HG02852 (cell line): ENCODE results near the gene LGR6.
"Not testable (repeated sequence)": the region's sequence is repeated elsewhere in the genome, so short reads cannot be mapped to it uniquely, and the experiment has no call there.

ENCODE experiments used
- ATAC-seq: cut with Tn5 transposase; IDR thresholded peaks from one replicate; pipeline ENCODE4 v1.9.1; 2021; ENCODE audit warnings: mild to moderate bottlenecking, moderate library complexity; ENCODE audit not compliant: unreplicated experiment

LGR6 gene, protein sequence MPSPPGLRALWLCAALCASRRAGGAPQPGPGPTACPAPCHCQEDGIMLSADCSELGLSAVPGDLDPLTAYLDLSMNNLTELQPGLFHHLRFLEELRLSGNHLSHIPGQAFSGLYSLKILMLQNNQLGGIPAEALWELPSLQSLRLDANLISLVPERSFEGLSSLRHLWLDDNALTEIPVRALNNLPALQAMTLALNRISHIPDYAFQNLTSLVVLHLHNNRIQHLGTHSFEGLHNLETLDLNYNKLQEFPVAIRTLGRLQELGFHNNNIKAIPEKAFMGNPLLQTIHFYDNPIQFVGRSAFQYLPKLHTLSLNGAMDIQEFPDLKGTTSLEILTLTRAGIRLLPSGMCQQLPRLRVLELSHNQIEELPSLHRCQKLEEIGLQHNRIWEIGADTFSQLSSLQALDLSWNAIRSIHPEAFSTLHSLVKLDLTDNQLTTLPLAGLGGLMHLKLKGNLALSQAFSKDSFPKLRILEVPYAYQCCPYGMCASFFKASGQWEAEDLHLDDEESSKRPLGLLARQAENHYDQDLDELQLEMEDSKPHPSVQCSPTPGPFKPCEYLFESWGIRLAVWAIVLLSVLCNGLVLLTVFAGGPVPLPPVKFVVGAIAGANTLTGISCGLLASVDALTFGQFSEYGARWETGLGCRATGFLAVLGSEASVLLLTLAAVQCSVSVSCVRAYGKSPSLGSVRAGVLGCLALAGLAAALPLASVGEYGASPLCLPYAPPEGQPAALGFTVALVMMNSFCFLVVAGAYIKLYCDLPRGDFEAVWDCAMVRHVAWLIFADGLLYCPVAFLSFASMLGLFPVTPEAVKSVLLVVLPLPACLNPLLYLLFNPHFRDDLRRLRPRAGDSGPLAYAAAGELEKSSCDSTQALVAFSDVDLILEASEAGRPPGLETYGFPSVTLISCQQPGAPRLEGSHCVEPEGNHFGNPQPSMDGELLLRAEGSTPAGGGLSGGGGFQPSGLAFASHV

DNA sequence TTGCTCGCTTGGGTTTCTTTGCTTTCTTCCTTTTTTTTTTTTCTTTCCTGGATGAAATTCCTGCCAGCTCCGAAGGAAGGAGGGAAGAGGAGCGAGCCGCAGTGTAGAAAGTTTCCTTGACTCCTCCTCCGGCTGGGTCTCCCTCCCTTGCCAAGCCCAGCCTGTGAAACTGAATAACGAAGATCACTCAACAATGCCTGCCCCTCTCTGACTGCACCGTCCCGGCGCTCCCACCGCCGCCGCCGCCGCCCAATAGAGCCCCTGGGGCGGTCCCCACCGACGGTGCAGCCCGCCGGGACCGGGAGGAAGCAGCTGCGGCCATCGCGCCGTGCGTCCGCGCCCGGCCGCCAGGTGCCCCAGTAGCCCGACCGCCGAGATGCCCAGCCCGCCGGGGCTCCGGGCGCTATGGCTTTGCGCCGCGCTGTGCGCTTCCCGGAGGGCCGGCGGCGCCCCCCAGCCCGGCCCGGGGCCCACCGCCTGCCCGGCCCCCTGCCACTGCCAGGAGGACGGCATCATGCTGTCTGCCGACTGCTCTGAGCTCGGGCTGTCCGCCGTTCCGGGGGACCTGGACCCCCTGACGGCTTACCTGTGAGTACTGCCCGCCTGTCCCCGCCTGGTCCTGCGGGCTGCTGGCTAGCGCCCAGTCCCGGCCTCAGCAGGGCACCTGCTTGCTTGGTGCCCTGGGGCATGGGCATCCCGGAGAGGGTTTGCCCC, at the start of gene LGR6:
LGR6 (plus strand) TSS at position 186 of the 714 bp plus-strand sequence; CDS start at position 377, 191 bp downstream.
- no peak for ATAC-seq

DNA sequence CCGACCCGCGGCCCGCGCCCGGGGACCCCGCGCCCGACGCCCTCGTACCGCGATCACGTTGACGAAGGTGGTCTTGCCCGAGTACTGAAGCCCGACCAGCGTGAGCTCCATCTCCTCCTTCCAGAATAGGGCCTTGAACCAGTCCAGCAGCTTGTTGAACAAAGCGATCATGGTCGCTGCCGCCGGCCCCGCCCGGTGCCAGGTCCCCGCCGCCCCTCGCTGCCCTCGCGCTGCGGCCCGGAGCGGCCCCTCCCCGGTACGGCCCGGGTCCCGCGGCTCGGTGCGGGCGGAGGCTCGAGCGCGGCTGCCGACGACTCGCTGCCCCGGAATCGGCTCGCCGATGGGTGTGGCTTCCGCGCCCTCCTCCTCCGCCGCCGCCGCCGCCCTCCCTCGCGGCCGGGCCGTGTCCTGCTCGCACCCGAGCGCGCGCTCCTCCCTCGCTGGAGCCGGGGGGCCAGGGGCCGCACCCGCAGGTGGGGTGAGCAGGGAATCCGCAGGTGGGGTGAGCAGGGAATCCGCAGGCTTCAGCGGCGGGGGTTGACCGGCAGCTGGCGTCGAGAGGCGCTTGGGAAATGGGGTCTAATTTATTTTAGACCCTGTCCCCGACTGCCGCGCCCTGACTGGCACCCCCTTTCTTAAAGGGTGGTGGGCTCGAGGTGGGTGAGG, 49.1 kb upstream of the LGR6 start, which contains the start of gene ARL8A:
ARL8A (minus strand) TSS at position 336 of the 666 bp plus-strand sequence; CDS start at position 171, 165 bp downstream.
- ATAC-seq: peak; percentile 70

GRCh38 chr1:202145068-202145743, 48.4 kb upstream of the LGR6 start:
- no peak for ATAC-seq

DNA sequence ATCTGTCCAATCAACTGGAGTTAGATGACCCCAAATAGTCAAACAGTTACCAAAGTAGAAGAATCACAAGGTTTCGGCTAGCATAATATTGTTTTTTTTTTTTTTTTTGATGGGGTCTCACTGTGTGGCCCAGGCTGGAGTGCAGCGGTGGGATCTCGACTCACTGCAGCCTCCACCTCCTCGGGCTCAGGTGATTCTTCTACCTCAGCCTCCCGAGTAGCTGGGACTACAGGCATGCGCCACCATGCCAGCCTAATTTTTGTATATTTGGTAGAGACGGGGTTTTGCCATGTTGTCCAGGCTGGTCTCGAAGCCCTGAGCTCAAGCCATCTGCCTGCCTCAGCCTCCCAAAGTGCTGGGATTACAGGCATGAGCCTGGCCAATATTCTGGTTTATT, 47.9 kb upstream of the LGR6 start:
- not testable (repeated sequence) for ATAC-seq

GRCh38 chr1:202146279-202146678, 47.3 kb upstream of the LGR6 start:
- ATAC-seq: no peak

GRCh38 chr1:202146993-202147392, 46.6 kb upstream of the LGR6 start:
- no peak for ATAC-seq

- ATAC-seq: no peak
These were observed 45.2 kb upstream of the LGR6 start for GRCh38 chr1:202148391-202148790.

DNA sequence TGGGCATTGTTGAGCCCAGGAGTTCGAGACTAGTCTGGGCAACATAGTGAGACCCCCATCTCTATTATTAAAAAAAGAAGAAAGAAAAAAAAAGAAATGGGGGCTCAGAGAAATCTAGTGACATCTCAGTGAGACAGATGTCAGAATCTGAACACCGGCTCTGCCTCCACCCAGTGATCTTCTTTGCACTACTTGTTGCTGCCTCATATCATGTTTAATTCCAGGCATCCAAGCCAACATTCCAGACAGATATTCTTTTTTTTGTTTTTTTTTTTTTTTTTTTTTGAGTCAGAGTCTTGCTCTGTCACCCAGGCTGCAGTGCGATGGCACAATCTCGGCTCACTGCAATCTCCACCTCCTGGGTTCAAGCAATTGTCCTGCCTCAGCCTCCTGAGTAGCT, 44.0 kb upstream of the LGR6 start:
- ATAC-seq: no peak

- ATAC-seq: no peak
These were observed 43.4 kb upstream of the LGR6 start for GRCh38 chr1:202150187-202150586.

- no peak for ATAC-seq
These were observed 43.0 kb upstream of the LGR6 start for GRCh38 chr1:202150602-202151001.

DNA sequence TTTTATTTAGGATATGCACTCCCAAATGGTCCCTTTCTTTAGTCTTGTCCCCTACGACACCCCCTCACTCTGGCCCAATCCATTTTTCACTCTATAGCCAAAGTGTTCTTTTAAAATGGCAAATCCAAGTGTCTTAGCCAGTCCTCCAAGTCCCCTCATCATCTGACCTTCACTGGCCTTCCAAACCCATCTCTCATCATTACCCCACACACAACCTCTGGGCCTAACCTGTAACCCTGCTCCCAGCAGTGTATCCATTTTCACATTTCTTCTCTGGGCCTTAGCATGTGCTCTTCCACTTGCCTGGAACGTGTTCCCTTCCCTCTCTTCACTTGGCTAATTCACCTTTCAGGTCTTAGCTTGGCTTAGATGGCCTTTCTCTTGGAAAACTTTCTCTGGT, 42.6 kb upstream of the LGR6 start:
- ATAC-seq: no peak

DNA sequence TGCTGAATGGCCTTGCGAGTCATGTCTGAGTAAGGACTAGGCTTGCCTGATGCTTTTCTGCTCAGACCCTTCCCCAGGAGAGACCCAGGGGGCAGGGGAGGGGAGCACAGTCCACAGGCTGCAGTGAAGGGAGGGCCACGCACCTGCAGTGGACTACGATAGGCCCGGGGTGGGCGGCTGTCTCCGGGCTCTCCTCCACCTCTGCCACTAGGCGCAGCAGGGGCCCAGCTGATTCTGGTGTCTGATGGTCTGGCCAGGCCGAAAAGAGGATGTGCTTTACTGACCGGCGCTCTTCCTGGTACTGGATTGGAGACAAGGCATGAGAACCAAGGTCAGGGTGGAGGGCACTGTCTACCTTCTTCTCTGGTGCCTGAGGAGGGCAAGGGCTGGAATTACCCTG, 41.2 kb upstream of the LGR6 start:
- ATAC-seq: no peak

DNA sequence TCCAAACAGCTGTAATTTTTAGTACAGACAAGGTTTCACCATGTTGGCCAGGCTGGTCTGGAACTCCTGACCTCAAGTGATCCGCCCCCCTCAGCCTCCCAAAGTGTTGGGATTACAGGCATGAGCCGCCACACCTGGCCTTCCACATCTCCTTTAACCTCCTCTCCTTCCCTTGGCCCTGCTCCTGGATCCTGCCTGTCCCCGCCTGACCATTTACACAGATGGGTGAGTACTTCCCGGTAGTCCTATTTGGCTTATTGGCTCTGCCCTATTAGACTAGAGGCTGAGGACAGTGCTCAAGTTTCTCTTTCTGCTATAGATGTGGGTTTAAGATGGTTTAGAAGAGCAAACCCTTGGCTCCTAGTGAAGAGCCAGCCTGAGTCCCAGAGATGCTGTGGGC, 40.3 kb upstream of the LGR6 start:
- no peak for ATAC-seq

- ATAC-seq: no peak
These were observed 39.3 kb upstream of the LGR6 start for GRCh38 chr1:202154148-202154765.

DNA sequence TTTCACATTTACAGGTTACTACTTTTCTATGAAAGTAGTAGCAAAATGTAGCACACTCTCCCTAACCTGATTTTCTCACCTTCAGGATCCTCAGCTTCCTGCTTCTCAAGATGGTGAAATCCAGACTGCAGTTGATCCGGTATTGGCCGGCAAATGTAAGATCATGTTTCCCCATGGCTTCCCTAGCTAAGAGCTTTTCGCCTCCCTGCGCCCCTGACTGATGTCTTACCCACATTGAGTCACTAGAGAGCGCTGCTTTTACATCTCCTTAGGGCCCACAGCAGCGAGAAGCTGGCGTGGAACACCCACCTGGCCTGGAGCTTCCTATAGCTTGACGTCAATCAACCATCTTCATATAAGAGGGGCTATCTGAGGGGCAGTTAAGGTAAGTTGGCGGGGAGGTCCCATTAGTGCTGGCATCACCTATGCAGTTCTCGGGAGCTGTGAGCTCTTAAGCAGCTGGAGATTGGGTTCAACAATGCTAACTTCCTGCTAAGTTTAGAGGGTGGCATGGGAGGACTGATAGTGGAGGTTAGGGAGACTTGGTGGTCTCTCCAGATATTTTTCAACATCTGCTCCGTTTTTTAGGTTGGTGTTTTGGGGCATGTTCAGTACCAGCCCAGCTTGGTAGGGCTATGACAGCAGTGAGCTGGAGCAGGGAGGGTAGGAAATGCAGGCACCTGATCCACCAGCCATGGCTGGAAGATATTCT, 38.7 kb upstream of the LGR6 start:
- ATAC-seq: no peak

DNA sequence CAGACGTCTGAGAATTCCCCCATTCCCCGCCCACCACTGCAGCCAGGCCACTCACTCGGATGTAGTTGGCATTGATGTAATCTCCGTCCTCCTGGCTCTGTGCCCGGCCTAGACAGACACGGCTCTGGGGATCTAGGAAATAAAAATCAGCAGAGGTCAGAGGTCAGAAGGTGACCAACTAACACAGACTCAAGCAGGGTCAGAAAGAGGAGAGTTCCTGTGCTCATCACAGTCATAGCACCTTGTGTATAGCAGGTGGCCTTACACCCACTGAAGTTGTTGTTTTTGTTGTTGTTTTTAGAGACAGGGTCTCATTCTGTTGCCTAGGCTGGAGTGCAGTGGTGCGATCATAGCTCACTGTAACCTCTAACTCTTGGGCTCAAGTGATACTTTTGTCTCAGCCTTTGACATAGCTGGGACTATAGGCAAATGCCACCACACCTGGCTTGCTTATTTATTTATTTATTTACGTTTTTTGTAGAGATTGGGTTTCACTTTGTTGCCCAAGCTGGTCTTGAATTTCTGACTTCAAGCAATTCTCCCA, 38.0 kb upstream of the LGR6 start:
- ATAC-seq: no peak

DNA sequence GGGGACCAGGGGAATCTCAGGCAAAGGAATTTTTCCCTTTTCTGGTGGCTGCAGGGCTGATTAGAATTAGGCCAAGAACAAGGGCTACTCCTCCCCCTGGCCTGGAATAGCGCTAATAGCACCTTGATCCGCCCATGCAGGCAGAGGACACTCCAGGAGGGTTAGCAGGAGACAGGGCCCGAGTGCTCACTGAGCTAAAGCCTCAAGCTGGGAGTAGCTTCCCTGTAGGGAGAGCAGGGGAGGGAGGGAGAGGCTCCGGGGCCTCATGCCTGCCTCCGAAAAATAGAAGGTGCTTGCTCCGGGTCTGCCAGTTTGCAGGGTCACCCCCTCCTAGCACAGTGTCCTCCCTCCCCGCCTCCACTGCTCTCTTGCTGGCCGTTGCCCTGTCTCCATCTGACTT, 37.0 kb upstream of the LGR6 start:
- no peak for ATAC-seq

DNA sequence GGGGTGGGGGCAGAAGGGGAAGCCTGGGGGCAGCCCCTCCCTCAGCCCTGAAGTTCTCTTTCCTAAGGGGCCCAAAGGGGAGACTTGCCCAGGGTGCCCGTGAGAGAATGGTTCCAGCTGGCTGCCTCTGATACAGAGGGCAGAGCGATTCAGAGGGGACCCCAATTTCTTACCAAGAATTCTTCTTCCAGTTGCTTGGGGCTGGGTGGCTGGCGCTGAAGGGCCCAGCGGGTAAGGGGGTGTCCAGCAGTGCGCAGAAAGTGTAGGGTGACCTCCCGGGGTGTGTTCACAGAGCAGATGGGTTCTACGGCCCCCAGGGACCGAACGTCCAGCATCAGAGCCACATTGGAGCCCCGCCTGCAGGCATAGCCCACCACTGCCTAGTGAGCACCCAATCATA, 35.7 kb upstream of the LGR6 start:
- no peak for ATAC-seq
